Tongue (tissue), 2 donors: ENCODE results near the gene CUBN. TPM values are rescaled to one million over a fixed set of nuclear protein-coding genes. Genes with fewer than 3 reads are reported as not detected.

Experiments
- DNase-seq: peaks from one replicate; pipeline ENCODE4 v3.0.0-alpha.2; 2015
- total RNA-seq: library from RNA; depleted of rRNA; stranded (reverse); fragments of >200 nt; gene quantifications from one replicate; pipeline ENCODE4 v1.2.3, GENCODE V29; 2014

Gene CUBN
- total RNA-seq, 1 donor from 2014 or later: 3.5 TPM

DNA sequence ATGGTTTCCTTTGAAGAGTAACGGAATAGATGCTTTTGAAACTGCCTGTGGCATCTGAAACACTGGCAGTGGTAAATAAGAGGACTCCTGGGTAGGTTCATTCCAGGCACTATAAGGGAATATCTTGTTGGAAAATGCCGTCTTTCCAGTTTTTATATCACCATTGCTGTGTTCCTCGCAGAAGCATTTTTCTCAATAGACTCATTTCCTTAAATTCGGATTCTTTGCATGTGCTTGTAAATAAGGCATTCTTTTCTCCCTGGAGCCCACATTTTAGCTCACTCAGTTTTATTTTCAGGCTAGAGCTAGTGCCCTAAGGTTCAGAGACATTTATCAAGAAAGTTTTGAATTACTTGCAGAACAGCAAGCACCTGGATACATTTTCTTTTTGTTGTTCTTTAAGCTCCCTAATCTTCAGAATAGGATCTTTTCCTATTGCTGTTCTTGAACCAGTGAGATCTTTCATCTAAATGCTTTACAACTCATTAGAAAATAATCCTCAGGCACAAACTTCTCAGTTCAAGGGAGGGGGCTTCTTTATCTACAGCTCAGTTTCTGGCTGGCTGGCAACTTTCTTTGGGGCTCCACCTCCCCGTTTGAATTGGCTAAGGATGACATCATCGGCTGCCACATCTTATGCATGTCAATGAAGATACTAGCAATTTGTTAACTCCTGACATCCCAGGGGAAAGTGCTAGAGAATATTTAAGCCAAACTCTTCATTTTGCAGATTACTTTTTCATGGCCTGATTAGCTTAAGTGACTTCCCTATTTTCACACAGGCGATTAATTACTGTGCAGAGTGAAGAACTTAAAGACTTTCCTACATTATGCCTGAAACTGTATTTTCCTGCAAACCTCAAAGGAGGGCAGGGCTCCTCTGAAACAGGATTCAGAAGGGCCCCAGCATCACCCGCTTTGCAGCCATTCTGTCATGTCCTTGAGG is 178.7 kb downstream of the CUBN start:
- DNase-seq: peak; percentile 92

DNA sequence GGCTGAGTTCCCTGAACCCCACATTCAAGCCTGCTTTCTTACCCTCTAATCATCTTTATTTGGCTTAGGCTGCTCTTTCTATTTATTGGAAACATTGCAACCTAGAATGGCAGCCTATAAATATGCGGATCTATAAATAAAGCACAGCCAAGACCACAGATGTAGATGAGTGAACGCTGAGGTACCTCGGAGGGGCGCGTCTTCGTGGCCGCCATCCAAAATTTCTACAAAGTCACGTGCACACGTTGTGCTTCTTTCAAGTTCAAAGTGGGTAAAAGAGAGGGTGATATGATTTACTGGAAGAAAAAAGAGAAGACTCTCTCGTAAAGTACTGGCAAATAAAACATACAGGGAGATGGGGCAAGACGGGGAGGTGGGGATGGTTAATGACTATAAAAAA is 179.8 kb downstream of the CUBN start:
- peak; percentile 59 for DNase-seq

DNA sequence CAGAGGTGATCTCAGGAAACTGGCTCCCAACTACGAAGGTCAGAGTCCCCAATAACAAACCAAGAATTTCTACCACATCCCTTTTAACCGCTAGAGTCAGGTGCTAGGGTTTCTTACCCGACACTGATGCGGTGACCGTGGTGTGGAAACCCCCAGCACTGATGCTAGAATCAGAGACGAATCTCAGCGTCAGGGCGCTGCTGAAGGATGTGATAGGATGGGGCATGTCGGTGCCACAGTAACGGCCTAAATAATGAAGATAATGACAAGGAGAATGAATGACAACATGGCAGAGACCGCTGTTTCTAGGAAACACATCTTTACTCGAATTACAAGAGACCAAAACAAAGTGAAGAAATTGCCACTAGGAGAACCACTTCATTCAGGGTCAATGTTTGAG is 181.2 kb downstream of the CUBN start:
- DNase-seq: no peak

DNA sequence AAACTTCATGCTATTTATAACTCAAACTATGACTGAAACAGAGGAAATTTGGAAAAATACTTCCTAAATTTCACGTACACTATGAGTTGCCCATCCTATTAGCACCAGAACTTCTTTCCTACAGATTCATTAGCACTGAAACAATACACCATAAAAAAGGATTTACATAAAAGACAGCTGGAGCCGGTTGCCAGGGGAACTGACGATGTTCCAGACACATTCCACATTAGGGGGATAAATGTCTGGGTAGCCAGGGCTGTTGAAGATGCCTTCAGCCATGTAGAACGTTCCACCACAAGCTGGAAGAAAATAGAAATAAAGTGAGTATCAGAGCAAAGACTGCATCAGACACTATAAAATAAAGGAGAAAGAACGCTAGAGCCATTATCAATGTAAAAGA is 182.5 kb downstream of the CUBN start:
- DNase-seq: peak; percentile 75

DNA sequence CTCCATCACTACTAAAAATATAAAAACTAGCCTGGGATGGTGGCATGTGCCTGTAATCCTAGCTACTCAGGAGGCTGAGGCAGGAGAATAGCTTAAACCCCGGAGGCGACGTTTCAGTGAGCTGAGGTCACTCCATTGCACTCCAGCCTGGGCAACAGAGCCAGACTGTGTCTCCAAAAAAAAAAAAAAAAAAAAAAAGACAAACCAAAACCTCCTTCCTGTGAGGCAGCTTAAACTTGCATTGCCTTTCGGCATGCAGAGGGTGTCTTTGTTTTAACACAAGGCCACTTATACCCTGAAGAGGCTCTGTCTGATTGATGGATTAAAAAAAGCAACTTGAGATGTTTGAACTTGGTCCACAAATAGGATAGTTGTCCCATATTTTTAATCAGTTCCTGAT is 184.0 kb downstream of the CUBN start:
- DNase-seq: peak; percentile 61

DNA sequence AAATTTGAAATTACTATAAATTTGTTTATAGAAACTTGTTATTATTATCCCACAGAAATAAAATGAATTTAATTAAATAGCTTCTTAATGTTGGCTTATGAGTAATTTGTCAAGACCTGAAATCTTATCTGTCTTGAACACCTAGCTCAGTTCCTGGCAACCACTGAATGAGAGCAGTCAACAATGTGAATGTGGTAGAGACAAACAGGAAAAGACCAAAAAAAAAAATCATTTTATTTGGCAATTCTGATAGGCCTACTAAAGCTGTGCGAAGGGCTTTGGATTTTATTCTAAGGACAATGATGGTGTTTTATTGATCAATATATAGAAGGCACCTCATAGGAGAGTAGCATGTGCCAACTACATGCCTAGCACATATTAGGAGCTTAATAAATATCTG is 184.6 kb downstream of the CUBN start:
- peak; percentile 16 for DNase-seq

DNA sequence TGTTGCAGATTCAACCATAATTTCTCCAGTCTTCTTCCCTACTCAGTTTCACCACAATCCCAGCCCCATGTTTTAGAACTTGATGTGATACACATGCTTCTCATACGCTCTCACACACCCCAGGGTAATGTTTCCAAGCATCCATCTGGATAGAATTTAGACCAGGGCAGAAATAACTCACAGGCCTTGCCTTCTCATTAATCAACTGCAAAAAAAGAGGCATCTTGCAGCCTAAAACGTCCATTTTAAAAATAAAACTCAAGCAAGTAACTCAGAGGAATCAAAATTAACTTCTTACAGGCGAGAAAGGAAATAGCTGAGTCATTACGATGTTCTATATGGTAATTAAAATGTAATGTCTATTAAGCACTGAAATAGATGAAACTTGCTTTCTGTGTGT is 185.2 kb downstream of the CUBN start:
- DNase-seq: peak; percentile 86

DNA sequence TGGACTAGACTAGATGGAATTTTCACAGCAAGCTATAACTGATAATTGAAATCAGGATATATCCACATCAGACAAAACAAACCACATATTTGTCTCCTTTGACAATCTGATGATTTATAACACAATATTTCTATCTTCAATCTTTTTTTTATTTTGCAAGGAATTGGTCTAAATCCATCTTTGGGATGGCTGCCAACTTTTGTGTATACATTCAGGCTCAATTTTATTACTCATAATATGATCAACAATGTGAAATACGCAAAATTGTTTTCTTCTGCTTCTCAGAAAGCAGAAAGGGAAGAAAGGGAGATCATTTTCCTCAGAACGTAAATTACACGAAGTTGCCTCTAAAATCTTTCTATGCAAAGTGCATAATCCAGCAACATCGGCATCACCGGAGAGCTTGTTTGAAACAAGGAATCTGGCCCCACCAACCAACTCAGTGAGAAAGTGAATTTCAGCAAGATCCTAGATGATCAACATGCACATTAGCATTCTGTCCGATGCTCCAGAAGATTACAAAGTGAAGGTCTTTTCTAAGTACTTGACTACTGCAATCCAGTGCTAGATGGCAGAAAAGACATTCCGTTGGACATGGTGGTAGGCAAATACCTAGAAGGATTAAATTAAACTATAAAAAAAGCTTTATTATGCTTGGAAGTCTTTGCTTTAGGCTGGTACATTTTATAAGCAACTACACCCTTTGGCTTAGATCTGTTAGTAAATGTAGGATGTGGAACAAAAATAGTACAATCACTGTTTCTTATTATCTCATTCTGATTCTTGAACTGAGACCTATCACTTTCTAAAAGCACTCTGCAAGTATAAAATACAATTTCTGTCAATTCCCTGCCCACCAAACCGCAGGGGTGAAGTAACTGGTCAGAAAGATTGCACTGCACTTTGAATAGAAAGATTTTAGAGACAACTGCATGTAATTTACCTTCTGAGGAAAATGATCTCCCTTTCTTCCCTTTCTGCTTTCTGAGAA is 186.0 kb downstream of the CUBN start:
- DNase-seq: peak; percentile 32

DNA sequence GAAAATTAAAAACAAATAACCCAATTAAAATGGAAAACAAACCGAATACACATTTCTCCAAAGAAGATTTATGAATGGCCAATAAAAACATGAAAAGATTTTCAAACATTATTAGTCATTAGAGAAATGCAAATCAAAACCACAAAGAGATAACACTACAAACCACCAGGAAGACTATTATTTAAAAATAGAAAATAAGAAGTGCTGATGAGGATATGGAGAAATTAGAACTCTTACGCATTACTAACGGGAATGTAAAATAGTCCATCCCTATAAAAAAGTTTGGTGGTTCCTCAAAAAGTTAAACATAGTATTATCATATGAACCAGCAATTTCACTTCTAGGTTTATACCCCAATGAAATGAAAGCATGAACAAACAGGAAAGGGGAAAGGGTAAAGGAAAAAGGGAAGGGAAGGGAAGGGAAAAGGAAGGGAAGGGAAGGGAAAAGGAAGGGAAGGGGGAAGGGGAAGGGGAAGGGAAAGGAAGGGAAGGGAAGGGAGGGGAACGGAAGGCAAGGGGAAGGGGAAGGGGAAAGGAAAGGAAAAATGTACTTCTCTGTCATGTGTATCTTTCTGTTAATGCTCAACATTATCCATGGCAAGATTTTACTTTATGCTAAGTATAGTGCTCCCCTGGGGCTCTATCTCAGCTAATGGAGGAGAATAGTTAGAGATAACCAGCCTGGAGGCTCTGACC is 187.1 kb downstream of the CUBN start:
- no peak for DNase-seq

DNA sequence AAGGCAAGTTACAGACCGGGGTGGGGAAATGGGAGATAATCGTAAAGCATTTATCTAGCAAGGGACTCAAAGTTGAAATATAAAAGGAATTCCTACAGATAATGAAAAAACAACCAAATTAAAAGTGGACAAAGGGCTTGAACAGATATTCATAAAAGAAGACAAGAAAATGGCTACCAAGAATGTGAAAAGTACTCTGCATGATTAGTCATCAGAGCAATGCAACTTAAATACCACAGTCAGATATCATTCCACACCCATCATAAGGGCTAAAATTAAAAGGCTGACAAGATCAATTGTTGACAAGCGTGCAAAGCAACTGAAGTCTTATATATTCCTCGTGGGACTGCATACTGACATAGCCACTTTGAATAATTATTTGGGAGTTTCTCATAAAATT is 187.7 kb downstream of the CUBN start:
- DNase-seq: no peak

DNA sequence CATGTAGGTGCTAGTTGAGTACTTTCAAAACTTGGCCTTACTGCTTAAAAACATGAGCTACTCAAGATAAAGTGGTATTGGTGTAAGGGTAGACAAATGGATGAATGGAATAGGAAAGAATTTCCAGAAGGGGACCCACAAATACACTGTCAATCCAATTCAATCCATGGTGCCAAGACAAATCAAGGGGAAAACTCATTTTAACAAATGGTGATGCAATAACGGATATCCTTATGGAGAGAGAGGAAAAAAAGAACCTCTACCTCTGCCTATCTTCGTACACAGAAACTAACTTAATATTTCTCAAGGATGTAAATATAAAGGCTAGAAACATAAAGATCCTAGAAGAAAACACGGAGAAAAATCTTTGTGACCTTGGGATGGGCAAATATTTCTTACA is 188.5 kb downstream of the CUBN start:
- DNase-seq: no peak

DNA sequence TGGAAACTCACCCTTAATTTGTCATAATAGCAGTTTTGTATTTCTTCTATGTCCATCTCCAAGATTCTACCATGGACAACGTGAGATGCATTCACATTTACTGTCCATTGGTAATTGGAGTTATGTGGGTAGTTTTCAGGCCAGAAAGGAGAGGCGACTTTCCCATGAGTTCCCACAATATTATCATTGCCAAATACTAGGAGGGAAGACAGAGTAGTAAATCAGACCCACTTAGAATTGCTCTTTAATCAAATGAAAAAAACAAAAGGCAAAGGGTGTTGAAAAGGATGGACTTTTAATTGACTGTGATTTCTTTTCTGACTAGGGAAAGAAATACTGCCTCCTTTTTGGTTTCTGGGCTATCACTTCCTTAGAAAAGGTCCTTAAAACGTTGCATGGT is 190.7 kb downstream of the CUBN start:
- DNase-seq: no peak

DNA sequence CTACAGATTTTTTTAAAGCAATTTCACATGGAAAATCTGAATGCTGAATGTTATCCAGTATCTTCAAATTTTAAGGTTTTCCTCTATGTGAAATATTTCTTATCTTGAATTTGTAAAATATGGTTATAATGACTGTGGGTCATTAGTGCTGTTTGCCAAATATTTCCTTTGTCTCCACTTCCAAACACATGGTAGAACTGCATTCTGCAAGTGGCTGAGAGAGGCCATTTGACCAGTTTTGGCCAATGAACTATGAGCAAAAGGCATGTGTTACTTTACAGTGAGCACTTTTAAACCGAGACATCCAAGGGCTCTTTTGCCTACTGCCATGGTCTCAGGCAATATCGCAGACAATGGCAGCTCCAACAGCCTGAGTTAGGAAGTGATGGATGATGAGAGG is 195.2 kb downstream of the CUBN start:
- no peak for DNase-seq

DNA sequence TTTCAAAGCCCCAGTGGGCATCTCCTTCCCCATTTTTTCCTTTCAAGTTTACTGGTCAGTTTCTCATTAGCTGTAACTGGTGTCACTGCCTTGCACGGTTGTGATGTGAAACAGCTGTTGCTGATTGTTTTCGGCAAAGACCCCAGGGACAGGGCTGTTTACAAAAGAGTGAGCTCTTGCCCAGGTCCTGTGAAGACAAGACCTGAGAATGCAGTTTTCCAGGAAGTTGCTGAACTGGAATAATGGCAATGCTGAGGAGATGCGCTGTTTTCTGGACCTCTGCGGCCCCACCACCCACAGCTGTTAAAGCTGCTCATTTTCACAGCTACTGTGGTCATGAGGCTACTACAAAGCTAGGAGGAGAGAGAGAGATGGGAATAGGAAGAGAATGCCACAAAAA is 195.8 kb downstream of the CUBN start:
- DNase-seq: peak; percentile 74

DNA sequence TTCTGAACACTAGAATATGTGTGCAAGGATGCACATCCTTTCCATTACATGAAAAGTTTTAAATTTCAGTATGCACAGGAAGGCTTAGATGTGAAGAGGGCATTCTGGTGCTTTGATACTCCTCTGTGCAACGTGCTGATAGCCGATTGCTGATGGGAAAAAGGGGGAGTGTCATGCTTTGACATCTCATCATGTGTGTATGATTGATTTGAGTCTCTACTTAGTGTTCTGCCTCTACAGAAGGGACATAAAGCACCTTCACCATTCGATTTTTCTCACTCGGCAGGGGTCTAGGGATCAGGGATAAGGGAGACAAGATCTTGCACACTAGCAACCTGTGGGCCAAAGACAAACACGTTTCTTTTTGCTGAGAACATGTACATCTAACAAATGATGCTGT is 197.7 kb downstream of the CUBN start:
- DNase-seq: no peak

DNA sequence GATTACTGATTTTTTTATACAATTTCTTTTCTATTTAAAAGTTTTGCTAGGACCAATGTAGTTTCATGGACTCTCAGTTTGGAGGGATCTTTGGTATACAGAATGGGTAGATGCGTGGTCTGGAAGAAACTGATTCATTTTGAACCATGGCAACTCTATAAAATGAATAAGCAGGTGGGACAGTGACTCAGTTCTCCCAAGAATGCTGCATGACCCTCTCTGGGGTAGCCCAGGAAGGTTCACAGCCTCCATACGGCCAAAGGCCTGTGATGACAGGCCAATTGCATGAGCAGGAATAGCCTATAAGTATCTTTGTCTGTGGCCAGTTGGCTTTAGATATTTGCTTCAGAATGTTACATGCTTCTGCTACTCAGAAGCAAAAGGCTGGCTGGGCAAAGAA is 199.1 kb downstream of the CUBN start:
- DNase-seq: no peak

DNA sequence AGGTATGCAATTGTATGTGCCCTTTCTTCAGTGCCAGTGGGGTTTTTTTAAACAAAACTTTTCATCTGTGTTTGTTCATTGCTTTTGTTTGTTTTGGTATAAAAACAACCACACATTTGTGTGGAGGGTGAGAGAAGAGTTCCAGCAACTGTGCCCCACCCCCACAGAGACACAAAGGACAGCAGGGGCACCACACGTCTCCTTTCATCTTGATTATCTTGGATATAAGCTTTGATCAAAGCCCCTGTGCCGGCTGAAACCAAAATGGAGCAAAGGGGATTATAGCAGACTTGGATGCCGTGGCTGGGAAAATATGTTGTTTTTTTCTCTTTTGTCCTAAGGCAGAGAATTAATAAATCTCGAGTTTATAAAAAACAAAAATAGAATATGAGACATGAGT is 200.5 kb downstream of the CUBN start:
- DNase-seq: no peak

DNA sequence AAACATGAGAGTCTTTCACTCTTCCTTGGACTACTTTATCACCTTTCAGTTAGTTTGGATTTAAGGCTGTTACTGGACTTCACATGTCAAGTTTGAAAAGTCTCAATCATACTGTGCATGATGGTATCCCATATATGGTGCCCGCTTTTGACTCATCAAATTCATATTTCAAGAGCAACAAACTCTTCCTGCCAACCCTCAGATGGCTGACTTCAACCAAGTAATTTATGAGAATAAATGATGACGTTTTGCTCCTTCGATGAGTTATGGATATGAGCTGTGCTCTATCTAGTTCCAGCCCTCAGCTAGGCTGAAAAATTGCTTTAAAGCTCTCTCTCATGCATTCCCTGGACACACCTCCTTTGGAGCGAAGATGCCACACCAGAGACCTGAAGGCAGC is 202.1 kb downstream of the CUBN start:
- DNase-seq: no peak

DNA sequence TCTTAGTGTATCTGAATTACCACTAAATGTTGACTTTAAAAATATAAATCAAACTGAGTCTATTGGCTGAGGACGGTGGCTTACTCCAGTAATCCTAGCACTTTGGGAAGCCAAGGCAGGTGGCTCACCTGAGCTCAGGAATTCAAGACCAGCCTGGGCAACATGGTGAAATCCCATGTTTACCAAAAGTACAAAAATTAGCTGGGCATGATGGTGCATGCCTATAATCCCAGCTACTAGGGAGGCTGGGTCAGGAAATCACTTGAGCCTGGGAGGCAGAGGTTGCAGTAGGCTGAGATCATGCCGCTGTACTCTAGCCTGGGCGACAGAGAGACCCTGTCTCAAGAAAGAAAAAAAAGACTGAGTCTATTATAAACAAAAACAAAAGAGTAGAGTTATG is 205.9 kb downstream of the CUBN start:
- no peak for DNase-seq

DNA sequence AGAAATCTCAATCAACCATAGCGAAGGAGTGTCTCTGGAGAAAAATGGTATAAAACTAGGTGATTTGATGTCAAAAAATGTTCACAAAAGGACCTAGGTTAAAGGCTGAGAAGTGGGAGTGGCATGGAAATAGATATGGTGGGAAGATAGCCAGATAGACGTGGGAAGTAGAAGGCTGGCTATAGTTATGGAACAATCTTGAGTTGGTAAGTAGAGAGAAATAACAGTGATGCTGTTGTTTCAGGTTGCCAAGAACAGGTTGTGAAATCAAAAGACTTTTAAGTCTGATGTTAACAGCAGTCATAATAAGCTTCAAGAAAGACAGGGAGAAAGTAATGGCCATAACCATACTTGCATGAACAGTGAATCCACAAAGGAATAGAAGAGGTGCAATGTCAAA is 206.3 kb downstream of the CUBN start:
- no peak for DNase-seq

DNA sequence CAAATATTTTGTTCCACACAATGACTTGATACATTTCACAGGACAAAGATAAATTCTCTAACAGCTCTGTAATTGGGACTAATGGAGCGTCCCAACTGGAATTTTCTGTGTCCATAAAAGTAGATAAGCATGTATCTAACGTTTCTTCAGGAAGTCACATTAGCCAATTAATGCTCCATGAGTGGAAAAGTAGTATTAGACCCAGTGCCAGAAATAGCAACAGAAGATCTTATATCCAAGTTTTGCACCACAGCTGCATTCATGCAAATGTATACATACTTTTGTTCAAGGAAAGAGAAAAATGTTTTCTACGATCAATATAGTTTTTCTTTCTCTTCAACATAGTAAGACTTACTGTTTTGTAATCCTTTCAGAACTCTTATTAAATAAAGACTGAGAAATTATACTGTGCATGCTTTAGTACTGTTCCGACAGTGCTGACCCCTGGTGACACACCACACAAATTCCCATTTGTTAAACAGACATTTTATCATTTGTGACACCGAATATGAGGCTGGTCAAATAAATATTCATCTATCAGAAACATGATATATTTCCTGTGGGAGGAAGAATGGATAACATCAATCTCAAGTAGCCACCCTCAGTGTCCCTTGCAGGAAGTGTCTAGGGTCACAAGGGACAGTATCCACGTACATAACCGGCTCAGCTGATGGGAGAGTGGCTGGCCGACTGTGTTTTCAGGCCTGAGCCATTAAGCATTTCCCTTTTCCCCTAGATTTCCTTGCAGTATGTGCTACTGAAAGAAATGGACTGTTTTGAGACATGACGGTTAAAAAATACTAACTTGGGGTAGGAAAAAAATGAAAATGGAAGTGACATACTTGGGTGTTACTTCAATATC is 210.3 kb downstream of the CUBN start:
- peak; percentile 59 for DNase-seq

DNA sequence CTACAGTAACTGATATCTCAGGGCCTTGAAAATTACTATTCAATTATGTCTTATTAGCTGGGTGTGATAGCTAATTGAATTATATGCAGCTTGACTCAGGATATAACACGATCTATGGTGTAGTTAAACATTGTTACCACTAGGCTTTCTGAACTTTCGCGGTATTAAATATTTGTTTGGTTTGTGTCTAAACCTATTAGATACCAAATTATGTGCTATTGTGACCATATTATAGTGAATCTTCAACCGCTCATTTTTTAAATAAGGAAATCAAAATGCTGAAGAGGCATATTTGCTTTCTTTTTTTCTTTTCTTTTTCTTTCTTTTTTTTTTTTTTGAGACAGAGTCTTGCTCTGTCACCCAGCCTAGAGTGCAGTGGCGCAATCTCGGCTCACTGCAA is 213.1 kb downstream of the CUBN start:
- no peak for DNase-seq
